ENCODE results near the gene EIF5A.

Gene EIF5A

DNA sequence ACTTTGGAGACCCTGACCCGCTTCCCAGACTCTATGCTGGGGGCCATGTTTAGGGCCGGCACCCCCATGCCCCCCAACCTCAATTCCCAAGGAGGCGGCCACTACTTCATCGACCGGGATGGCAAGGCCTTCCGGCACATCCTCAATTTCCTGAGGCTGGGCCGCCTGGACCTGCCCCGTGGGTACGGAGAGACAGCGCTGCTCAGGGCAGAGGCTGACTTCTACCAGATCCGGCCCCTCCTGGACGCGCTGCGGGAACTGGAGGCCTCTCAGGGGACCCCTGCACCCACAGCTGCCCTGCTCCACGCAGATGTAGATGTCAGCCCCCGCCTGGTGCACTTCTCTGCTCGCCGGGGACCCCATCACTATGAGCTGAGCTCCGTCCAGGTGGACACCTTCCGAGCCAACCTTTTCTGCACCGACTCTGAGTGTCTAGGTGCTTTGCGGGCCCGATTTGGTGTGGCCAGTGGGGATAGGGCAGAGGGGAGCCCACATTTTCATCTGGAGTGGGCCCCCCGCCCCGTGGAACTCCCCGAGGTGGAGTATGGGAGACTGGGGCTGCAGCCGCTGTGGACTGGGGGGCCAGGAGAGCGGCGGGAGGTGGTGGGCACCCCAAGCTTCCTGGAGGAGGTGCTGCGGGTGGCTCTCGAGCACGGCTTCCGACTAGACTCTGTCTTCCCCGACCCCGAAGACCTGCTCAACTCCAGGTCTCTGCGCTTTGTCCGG, 45.6 kb downstream of the EIF5A start:
- no peak for DNase-seq (ENCODE audit: insufficient read length, low spot score)
- FAIRE-seq, result no peak

DNA sequence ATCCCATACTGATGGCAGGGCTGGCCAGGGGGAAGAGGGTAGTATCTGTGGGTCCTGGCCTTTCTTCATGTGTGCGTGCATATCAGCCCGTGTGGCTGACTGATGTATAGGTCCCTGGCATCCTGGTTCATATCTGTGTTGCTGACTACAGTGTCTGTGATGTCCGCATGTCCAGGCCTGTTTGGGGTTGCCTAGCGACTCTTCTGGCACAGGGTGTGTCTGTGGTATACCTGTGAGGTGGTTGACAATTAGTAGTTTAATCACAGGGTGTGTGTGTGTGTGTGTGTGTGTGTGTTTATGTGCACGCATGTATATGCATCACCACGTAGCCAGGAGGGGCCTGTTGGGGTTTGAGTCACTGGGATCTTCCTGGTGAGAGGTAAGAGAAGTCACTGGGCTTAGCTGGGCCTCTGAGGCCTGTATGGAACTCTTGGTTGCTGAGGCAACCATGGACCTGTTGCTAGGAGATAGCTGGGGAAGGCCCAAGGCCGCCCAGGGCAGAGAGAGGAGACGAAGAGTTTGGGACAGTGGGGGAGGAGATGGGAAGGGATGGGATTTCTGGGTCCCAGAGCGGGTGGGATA, 46.9 kb downstream of the EIF5A start:
- DNase-seq (ENCODE audit: insufficient read length, low spot score), result no peak
- no peak for FAIRE-seq

DNA sequence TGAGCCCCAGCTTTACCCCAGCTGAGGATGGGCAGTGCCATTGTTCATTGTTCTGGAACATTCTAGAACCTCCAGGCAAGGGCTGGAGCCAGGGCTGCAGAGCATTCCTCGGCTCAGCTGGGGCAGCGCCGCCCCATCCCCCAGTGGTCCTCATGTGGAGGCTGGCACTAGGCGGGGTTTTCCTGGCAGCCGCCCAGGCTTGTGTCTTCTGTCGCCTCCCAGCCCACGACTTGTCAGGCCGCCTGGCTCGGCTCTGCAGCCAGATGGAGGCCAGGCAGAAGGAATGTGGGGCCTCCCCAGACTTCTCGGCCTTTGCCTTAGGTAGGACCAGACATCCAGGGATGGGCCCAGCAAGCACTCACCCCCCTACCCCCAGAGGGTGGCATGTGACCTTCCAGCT, 47.6 kb downstream of the EIF5A start, which contains the start of gene TMEM95:
Gene TMEM95, plus strand, starts transcription at position 104 of the 400 bp plus-strand sequence. Its CDS starts 49 bp downstream, at position 153.
- DNase-seq (ENCODE audit: insufficient read length, low spot score), result no peak
- no peak for FAIRE-seq

DNA sequence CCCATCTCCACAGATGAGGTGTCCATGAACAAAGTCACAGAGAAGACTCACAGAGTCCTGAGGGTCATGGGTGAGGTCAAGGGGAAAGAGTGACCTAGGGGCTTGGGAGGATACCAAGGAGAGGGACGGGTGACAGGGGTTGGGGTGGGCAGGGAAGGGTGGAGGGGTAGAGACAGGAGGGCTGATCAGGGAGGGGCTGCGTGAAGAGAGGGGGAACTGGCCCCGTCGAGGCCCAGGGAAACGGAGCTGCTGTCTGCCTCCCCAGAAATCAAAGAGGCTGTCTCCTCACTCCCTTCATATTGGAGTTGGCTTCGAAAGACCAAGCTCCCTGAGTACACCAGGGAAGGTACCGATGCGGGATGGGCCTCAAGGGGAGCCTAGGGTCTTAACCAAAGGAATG, 48.1 kb downstream of the EIF5A start:
- no peak for FAIRE-seq
- DNase-seq (ENCODE audit: insufficient read length, low spot score), result no peak

DNA sequence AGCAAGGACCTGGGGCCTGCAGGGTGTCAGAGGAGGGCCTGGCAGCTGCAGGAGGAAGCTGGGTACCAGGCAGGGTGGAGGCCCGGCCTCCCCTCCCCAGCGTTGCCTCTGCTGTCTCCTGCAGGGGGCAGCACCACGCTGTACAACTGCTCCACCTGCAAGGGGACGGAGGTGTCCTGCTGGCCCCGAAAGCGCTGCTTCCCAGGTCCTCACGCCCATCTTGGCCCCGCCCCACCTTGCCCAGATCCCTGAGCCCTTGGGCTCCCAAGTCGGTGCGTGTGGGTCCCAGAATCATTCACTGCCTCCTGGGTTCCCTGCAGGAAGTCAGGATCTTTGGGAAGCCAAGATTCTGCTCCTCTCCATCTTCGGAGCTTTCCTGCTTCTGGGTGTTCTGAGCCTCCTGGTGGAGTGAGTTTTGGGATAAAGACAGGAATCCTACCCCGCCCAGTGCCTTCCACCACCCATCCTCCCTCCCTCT, 48.7 kb downstream of the EIF5A start:
- DNase-seq (ENCODE audit: insufficient read length, low spot score) (peak; percentile 83), FAIRE-seq (peak; percentile 97)

DNA sequence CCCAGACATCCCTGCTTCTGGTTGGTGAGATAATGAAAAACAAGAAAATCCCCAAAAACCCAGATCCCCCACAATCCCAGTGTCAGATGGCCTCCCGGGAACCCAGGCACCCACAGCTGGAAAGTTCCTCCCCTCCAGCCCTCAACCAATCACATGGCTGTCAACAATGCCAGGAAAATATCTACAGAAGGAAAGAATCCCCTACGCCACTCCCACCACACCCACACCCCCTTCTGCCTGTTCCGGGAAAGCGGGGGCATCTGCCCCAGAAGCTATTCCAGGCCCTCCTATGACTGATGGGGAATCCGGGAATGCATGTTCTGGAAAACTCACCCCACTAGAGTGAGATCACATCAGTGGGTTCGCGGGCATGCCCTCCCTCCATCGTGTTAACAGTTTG, 49.3 kb downstream of the EIF5A start:
- no peak for FAIRE-seq

DNA sequence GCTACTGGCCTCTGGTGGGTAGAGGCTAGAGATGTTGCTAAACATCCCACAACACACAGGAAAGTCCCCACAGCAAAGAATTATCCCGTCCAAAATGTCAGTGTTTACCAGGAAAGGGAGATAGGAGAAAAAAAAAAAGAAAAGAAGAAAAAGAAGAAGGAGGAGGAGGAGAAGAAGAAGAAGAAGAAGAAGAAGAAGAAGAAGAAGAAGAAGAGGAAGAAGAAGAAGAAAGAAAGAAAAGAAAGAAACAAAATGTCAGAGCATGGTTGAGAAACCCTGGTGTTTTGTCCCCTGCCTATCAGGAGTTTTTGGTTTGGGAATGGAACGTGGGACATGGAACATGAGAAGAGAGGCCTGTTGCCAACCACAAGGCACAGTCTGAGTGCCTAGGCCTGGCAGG, 50.0 kb downstream of the EIF5A start:
- FAIRE-seq (no peak), DNase-seq (ENCODE audit: insufficient read length, low spot score) (no peak)

More for the DNA sequence above, 49.3 kb downstream of the EIF5A start:
- DNase-seq (ENCODE audit: insufficient read length, low spot score), result no peak

DNA sequence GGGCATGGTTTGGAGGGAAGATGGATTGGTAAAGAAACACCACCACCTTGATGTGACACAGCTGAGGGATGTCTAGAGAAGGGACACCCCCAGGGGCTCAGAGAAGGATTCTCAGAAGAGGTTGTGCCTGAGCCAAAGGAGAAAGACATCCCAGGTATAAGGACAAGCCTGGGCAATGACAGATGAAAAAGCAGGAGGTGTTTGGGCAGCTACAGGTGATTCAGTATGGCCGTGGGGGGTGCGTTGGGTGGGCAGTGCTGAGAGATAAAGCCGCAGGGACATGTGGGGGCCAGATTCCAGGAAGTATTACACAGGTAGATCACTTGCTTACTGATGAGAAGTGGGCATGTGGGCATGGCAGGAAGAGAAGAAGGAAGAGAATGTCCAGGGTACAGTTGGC, 54.5 kb downstream of the EIF5A start:
- FAIRE-seq, result no peak
- no peak for DNase-seq (ENCODE audit: insufficient read length, low spot score)

All from GM19239 (cell line).